Measurements from ENCODE around the gene PTPRG.

GRCh38 chr3:62161371-62161770 lies 600.0 kb downstream of the PTPRG start:
- TF ChIP-seq YY1 (IDR thresholded peaks at IDR 0.05) (no peak), RAD21 (IDR thresholded peaks at IDR 0.05) (no peak), TAF1 (conservative IDR thresholded peaks at IDR 0.05) (no peak), SP1 (IDR thresholded peaks at IDR 0.05) (no peak), RXRA (IDR thresholded peaks at IDR 0.05) (no peak), GABPA (IDR thresholded peaks at IDR 0.05 in 1 of 2, conservative IDR thresholded peaks at IDR 0.05 in 1 of 2) (no peak), MAX (IDR thresholded peaks at IDR 0.05) (no peak), ATF3 (IDR thresholded peaks at IDR 0.05) (no peak)
- TF ChIP-seq, protein P1, sequence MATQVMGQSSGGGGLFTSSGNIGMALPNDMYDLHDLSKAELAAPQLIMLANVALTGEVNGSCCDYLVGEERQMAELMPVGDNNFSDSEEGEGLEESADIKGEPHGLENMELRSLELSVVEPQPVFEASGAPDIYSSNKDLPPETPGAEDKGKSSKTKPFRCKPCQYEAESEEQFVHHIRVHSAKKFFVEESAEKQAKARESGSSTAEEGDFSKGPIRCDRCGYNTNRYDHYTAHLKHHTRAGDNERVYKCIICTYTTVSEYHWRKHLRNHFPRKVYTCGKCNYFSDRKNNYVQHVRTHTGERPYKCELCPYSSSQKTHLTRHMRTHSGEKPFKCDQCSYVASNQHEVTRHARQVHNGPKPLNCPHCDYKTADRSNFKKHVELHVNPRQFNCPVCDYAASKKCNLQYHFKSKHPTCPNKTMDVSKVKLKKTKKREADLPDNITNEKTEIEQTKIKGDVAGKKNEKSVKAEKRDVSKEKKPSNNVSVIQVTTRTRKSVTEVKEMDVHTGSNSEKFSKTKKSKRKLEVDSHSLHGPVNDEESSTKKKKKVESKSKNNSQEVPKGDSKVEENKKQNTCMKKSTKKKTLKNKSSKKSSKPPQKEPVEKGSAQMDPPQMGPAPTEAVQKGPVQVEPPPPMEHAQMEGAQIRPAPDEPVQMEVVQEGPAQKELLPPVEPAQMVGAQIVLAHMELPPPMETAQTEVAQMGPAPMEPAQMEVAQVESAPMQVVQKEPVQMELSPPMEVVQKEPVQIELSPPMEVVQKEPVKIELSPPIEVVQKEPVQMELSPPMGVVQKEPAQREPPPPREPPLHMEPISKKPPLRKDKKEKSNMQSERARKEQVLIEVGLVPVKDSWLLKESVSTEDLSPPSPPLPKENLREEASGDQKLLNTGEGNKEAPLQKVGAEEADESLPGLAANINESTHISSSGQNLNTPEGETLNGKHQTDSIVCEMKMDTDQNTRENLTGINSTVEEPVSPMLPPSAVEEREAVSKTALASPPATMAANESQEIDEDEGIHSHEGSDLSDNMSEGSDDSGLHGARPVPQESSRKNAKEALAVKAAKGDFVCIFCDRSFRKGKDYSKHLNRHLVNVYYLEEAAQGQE (IDR thresholded peaks at IDR 0.05): no peak
- TF ChIP-seq, protein P2, sequence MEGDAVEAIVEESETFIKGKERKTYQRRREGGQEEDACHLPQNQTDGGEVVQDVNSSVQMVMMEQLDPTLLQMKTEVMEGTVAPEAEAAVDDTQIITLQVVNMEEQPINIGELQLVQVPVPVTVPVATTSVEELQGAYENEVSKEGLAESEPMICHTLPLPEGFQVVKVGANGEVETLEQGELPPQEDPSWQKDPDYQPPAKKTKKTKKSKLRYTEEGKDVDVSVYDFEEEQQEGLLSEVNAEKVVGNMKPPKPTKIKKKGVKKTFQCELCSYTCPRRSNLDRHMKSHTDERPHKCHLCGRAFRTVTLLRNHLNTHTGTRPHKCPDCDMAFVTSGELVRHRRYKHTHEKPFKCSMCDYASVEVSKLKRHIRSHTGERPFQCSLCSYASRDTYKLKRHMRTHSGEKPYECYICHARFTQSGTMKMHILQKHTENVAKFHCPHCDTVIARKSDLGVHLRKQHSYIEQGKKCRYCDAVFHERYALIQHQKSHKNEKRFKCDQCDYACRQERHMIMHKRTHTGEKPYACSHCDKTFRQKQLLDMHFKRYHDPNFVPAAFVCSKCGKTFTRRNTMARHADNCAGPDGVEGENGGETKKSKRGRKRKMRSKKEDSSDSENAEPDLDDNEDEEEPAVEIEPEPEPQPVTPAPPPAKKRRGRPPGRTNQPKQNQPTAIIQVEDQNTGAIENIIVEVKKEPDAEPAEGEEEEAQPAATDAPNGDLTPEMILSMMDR (IDR thresholded peaks at IDR 0.05; ENCODE audit: low read depth, low read length, missing input control): no peak
- TF ChIP-seq, protein P3, sequence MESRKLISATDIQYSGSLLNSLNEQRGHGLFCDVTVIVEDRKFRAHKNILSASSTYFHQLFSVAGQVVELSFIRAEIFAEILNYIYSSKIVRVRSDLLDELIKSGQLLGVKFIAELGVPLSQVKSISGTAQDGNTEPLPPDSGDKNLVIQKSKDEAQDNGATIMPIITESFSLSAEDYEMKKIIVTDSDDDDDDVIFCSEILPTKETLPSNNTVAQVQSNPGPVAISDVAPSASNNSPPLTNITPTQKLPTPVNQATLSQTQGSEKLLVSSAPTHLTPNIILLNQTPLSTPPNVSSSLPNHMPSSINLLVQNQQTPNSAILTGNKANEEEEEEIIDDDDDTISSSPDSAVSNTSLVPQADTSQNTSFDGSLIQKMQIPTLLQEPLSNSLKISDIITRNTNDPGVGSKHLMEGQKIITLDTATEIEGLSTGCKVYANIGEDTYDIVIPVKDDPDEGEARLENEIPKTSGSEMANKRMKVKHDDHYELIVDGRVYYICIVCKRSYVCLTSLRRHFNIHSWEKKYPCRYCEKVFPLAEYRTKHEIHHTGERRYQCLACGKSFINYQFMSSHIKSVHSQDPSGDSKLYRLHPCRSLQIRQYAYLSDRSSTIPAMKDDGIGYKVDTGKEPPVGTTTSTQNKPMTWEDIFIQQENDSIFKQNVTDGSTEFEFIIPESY (IDR thresholded peaks at IDR 0.05): no peak

All from liver (tissue), 3 donors.